ENCODE results near the gene CDC123.
"Not testable (repeated sequence)": the region's sequence is repeated elsewhere in the genome, so short reads cannot be mapped to it uniquely, and the experiment has no call there.

The CDC123 gene

DNA sequence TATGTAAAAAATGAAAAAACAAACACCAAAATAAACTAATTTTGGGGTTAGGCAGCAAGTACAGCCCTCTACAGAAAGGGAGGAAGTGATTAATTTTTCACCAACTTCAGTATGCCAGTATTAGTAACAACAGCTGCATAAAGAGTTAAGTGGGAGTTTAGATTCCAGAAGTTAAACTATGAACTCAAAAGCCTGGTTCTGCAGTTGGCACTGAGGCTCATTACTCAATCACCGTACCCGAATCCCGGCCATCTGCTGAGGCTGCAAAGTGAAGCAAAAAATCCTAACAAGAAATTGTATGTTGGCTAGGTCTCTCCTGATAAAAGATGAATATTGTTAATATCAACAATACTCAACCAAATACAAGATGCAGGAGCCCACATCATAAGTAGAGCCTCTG lies 4.3 kb upstream of the CDC123 start:
- DNase-seq (ENCODE audit: low read depth), result no peak

DNA sequence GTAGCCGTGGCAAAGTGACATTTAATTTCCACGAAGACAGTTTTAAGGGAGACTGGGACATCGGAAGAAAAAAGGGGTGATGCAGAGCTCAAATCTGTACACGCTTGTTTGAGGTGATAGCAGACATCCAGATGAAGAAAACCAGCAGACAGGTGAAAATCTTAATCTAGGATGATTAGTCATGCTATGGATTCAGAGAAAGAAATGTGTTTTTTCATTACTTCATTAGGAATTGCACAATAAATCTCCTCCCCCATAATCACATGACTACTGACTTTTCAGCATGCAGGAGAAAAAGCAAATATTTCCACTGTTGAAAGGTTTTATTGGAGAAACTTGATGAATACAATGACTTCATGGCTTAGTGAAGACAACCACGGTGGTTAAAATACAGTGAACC lies 2.8 kb upstream of the CDC123 start:
- DNase-seq (ENCODE audit: low read depth), result no peak

DNA sequence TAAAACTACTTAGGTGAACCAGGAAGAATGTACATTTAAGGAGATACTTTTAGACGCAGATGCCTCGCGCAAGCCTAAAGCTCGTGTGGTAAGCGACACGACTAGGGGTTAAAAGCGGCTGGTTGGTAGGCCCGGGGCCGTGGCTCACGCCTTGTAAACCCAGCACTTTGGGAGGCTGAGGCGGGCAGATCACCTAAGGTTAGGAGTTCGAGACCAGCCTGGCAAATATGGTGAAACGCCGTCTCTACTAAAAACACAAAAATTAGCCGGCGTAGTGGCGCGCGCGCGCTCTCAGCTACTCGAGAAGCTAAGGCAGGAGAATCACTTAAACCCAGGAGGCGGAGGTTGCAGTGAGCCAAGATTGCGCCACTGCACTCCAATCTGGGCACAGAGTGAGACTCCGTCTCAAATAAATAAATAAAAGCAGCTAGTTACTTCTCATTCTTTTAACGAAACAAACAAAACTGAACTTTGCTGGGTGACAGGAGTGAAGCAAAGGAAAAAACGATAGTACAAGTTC lies 1.2 kb upstream of the CDC123 start:
- DNase-seq (ENCODE audit: low read depth), result peak; percentile 9

DNA sequence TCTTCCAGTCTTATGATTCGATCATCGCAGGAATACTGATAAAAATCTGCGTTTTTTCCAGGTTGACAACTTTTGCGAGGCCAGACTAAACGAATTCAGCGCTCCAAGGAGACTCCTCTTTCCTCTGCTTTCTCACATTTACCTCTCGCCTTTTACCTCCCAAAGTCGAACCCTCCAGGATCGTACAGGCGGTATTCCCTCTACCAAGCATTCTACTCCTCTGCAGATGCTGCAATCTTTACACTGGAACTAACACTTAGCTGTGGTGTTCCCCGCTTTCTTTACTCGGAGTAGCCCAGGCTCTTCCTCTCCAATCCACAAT lies 746 bp upstream of the CDC123 start:
- no peak for DNase-seq (ENCODE audit: low read depth)

DNA sequence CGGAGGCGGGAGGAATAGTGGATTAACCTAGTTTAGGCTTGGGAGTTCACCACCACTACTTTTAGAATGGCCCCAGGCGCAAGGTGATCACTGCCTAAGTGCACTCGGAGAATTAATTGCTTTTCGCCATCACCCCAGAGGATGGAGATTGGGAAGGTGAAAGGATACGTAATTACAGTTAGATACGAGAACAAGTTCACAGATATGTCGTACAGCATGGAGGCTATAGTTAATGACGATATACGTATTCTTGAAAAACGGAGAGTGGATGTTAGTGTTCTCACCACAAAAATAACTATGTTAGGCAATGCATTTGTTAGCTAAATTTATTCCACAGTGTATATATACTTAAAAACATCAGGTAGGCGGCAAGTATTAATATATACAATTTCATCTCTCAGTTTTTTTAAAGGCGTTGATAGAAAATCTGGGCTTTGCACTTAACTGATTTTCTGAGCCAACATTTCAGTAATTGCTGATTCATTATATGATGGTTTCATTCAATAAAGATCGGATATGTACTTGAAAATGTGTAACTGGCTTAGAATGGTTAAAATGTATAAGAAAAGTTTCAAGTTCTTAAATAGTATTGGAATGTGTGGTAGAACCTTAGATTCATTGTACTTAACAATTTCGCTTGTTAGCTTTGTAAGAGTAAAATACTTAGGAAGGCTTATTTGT lies 683 bp downstream of the CDC123 start:
- no peak for DNase-seq (ENCODE audit: low read depth)

DNA sequence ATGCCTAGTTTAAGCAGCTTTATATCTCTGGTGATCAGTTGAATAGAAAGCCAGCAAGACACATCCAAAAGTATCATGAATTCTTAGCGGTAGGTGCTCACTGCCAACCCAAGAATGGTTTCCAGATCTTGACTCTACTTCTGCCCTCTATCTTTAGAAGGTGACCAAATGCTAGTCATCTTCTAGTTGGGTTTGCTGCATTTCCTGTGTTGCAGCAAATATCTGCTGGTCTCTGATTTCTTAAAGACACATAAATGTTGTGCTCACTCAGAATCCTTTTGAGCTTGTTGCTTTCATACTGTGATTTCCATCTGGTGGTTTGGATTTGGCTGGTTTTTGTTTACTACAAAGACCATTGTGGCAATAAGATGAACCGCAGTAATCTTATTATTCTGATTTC lies 2.2 kb downstream of the CDC123 start:
- DNase-seq (ENCODE audit: low read depth), result no peak

DNA sequence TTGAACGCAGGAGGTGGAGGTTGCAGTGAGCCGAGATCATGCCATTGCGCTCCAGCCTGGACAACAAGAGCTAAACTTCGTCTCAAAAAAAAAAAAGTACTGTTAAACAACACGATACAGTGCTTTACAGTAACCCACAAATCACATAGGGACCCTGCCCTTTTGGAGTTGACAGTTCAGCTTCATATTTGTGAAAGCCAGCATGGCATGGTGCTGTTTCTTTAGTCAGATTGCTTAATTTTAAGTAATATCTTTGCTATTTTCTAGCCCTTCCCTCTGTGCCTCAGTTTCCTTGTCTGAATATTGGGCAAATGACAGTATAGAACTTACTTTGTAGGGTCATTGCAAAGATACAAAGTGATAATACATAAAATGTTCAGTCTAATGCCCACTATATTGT lies 4.9 kb downstream of the CDC123 start:
- no peak for DNase-seq (ENCODE audit: low read depth)

DNA sequence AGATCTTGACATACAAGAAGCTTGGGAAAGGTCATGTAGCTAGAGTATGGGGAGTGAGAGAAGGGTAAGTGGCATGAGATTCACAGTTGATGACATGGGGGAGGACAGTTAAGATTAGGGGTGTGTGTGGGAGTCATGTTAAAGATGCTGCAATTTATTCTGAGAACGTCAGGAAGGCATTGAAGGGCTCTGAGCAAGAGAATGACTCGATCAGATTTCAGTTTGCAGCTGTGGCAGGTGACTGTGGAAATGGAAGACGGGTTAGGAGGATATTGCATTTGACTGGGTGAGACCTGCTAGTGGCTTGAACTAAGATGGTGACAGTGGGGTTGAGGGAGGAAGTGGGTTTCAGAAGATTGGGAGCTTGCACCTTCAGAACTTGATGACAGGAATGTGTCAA lies 5.6 kb downstream of the CDC123 start:
- DNase-seq (ENCODE audit: low read depth), result no peak

DNA sequence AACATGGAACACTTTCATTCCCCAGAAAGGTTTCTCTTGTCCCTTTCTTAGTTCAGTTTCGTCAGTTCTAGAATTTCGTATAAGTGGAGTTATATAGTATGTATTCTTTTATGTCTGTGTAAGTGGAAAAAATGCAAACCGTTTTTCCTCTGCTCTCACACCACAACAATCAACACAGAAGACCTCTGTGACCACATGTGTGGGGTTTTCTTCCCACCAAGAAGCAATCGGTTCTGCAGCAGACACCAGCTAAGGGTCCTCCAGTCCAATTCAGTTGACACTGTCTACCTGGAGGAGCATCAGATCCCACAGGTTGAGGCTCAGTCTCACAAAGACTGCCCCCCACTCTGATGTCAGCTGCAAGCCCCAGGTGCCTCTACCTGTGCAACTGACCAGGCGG lies 6.2 kb downstream of the CDC123 start:
- DNase-seq (ENCODE audit: low read depth), result no peak

DNA sequence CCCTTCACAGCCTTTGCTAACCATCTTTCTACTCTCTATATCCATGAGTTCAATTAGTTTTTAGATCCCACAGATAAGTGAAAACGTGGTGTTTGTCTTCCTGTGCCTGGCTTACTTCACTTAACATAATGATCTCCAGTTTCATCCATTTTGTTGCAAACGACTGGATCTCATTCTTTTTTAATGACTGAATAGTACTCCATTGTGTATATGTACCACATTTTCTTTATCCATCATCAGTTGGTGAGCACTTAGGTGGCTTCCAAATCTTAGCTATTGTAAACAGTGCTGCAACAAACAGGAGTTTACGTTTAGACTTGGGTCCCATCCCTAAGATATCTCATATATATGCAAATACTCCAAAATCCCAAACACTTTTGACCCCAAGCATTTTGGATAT lies 9.1 kb downstream of the CDC123 start:
- DNase-seq (ENCODE audit: low read depth), result no peak

DNA sequence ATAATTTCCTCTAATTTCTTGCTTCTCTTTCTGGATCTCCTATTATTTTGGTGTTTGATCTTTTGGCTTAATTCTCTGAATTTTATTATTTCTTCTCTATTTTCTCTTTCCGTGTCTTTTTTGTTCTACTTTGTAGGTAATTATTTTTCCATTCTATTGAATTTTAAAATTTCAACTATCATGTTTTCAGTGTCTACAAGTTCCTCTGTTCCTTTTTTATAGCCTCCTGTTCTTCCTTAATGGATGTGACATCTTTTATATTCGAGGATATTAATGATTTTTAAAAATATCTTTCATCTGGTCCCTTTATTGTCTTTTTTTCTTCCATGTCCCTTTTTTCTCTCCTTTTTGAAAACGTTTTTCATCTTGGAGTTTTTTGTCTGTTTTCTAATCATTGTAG lies 11.1 kb downstream of the CDC123 start:
- no peak for DNase-seq (ENCODE audit: low read depth)

DNA sequence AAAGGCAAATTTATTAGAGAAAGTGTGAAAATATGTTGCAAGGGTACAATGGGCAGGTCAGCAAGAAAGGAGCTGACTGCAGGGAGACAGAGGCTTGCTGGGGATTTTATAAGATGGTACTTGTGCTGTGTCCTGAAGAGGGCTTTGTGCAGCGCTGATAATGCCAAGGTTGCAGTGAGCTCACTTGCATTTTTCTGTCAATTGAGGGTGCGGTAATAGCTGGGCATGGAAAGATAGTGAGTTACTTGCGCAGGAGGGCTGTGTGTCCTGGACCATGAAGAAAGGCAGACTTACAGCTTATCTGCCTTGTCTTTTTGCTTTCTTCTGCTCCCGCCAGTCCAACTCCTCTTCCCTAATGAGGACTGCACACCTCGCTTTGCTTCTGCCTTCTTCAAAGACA lies 12.5 kb downstream of the CDC123 start:
- no peak for DNase-seq (ENCODE audit: low read depth)

DNA sequence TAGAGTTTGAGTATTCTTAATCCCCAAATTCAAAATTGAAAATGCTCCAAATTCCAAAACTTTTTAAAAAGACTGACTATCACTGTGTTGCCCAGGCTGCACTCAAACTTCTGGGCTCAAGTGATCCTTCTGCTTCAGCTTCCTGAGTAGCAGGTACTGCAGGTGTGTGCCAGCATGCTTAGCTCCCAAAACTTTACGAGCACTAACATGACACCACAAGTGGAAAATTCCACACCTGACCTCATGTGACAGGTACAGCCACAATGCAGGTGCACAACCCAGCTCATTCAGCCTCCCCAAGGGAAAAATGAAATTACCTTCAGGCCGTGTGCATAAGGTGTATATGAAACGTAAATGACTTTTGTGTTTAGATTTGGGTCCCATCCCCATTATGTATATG lies 16.5 kb downstream of the CDC123 start:
- no peak for DNase-seq (ENCODE audit: low read depth)

DNA sequence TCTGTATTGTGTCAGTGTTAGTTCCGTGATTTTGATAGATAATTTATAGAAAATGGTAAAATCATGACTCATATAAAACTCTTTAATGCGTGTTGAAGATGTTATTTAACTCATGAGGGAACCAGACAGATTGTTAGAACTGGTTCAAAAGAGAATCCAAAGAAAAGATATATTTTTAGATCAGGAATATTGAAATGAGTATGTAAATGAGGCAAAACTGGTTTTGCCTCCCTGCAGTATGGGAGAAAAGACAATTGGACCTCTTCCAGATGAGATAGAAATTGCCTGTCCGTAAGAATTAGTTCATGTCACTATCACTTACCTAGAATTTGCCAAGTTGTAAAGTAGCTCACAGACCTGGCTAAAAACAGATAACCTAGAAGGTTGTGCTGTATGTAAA lies 17.6 kb downstream of the CDC123 start:
- no peak for DNase-seq (ENCODE audit: low read depth)

DNA sequence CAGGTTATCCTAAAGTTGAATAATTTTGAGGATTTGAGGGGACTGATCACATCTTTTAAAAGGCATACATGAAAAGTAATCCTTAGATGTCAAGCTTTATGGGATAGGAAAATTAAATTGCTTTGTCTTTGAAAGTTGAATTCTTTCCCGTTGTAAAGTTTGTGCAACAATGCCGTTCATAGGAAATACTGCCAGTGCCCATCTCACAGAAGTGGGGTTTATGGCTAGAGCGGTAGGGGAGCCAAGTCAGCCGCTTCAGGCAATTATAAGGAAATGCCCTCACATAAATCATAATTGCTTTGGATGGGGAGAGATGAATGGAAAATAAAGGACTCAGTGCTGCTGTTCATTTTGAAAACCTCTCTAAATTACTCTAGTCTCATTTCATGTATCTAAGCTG lies 18.1 kb downstream of the CDC123 start:
- no peak for DNase-seq (ENCODE audit: low read depth)

DNA sequence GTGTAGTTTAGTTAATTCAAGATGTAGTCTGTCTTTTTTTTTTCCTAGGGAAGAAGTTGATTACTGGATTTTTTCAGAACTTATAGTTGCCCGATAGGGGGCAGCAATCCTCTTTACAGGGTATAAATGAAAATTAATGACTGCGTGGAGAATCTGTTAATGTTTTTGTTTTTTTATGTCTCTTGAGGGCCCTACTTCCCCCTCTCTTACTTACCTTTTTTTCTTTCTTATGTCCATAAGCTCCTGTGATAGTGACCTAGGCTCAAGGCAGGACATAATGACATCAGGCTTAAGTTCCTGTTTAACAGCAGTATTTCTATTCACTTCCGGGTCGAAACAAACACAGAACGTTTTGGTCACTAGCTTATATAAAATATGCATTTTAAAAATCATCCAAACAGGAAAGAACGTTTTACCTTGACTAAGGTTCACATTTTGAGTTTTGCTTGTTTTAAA lies 18.8 kb downstream of the CDC123 start:
- DNase-seq (ENCODE audit: low read depth), result peak; percentile 29

DNA sequence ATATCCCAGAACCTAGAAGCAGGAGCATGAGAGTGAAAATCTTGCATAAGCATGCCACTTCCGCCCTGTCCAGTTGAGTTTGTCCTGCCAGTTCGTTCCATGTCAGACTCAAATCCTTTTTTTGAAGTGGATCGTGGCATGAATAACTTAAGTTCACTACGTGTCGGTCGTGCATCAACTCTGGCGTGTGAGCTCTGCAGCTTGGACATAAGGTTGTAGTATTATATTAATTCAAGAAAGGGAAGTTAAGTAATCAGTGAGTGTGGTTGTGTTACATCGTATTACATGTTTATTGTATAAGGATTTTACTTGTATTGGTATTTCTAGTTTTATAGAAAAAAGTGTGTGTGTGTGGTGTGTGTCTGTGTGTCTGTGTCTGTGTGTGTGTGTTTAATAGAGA lies 23.0 kb downstream of the CDC123 start:
- DNase-seq (ENCODE audit: low read depth), result no peak

DNA sequence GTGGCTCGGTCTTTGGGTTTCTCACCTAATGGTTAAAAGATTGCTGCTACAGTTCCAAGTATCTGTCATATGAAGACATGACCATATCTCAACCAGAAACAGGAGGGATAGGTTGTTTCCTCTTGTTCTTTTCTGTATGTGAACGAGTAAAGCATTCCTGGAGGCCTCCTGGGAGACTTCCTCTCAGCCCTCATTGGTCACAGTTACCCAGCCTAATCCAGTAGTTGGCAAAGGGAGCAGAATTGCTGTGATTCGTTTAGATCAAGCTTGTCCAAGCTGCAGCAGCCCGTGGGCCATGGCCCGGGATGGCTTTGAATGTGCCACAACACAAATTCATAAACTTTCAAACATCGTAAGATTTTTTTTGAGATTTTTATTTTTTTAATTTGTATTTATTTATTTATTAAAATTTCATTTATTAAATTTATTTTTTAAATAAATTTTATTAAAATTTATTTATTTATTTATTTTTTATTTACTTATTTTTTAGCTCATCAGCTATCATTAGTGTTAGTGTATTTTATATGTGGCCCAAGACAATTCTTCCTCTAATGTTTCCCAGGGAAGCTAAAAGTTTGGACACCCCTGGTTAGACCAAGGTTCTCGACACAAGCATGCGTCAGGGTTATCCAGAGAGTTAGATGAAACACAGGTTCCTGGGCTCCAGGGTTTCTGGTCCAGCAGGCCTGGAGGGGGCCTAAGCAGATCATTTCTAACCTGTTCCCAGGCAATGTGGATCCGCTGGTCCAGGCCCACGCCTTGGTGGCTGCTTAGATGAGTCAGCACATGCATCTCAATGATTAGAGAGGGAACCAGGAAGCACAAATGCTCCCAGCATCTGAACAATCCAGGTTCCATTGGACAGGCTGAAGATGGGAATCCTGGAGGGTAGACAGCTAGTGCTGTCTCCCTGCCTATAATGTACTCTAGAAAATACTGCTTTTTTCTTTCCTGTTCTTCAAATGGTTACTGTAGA lies 25.6 kb downstream of the CDC123 start:
- no peak for DNase-seq (ENCODE audit: low read depth)

DNA sequence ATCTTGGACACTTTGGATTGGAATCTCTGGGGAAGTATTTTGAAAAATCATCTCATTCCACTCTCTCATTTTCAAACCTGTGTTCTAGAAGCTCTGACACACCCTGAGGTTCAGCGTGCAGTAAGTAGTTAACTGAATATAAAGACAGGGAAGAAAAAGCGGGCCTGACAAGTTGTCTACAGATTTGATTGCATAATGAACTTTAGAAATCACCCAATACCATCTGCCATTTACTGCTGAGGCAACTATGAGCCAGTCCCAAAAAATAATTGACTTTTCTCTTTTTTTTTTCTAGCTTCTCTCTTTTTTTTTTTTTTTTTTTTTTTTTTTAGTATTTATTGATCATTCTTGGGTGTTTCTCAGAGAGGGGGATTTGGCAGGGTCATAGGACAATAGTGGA lies 29.5 kb downstream of the CDC123 start:
- DNase-seq (ENCODE audit: low read depth), result no peak

DNA sequence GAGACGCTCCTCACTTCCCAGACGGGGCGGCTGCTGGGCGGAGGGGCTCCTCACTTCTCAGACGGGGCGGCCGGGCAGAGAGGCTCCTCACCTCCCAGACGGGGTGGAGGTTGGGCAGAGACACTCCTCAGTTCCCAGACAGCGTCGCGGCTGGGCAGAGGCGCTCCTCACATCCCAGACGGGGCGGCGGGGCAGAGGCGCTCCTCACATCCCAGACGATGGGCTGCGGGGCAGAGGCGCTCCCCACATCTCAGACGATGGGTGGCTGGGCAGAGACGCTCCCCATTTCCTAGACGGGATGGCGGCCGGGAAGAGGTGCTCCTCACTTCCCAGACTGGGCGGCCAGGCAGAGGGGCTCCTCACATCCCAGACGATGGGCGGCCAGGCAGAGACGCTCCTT lies 30.4 kb downstream of the CDC123 start:
- DNase-seq (ENCODE audit: low read depth), result not testable (repeated sequence)

DNA sequence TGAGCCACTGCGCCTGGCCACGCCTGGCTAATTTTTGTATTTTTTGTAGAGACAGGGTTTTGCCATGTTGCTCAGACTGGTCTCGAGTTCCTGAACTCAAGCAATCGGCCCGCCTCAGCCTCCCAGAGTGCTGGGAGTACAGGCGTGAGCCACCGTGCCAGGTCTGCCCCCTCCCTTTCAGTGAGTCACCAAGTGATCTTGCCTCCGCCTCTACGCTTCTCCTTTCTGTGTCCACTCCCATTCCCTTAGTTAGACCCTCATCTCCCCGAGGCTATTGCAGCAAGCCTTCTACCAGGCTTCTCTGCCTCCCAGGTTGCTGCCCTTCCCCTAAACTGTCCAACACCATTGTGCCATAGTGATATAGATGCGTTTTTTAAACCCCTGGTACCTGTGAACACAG lies 32.9 kb downstream of the CDC123 start:
- no peak for DNase-seq (ENCODE audit: low read depth)

DNA sequence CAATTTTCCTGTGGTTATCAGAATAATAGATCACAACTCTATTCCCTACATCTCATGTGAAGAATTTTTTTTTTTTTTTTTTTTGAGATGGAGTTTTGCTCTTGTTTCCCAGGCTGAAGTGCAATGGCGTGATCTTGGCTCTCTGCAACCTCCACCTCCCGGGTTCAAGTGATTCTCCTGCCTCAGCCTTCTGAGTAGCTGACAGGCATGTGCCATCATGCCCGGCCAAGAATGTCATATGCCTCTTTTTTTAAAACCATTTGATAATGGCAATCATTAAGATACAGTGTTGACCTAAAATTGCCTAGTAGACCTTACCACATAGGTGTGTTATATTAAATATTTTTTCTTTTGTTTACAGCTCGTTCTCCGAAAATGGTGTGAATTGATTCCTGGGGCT lies 38.7 kb downstream of the CDC123 start:
- not testable (repeated sequence) for DNase-seq (ENCODE audit: low read depth)

DNA sequence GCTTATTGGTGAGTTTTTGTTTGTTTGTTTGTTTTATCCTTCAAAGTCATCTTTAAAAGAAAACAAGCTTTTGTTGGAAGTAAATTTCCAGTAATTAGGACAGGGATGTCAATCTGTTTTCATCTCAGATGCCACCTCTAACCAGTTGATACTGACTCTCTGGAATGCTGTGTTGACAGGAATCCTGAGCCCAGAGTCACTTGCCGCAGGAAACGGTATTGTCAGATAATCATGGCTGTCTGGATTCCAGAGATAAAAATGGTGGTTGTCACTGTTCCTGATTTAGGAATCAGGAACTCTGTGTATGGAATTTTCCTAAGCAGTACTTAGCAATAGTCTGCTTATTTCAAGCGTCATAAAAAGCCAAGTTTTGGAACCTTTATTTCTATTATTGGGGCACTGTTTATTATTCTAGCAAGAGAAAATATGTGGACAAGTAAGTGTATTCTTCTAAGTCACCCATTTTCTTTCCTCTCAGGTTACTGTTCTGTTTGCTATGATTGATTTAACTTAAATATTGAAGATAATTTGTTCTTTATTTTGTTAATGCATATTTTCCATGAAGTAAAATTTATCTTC lies 39.2 kb downstream of the CDC123 start:
- no peak for DNase-seq (ENCODE audit: low read depth)
